Activated CD8-positive, alpha-beta T cell treated with anti-CD3 and anti-CD28 coated beads for 36 hours (primary cell): Measurements from ENCODE around the gene IQCE. TPM values are rescaled to one million over a fixed set of nuclear protein-coding genes. Genes with fewer than 3 reads are reported as not detected.

Source experiments
- ATAC-seq: fragments of 200-7000 bp; cut with Tn5 transposase; one replicate; pipeline ENCODE4 v1.10.0; 2021; ENCODE audit warnings: mild to moderate bottlenecking, moderate library complexity
- CTCF ChIA-PET: fragments of 350-600 bp; sonication (Branson Sonifier 250); formaldehyde crosslinking; loops from one replicate; lab custom pipeline; 2021; ENCODE audit warnings: antibody characterized with exemption; lab: Charles Lee
- POLR2A ChIA-PET: fragments of 350-600 bp; sonication (Branson Sonifier 250); formaldehyde crosslinking; loops from one replicate; lab custom pipeline; 2021; ENCODE audit warnings: antibody characterized with exemption; lab: Charles Lee
- DNase-seq: peaks from one replicate; pipeline ENCODE4 v3.0.0-alpha.2; 2020
- H3K27ac Mint-ChIP-seq: one replicate; pipeline ENCODE4 v1.8.0; 2021; ENCODE audit warnings: mild to moderate bottlenecking, mixed read lengths
- H3K27me3 Mint-ChIP-seq: one replicate; pipeline ENCODE4 v1.8.0; 2021; ENCODE audit warnings: mixed read lengths
- H3K36me3 Mint-ChIP-seq: one replicate; pipeline ENCODE4 v1.8.0; 2021; ENCODE audit warnings: low read depth, mixed read lengths
- H3K4me1 Mint-ChIP-seq: one replicate; pipeline ENCODE4 v1.8.0; 2021; ENCODE audit warnings: low read depth, mixed read lengths
- H3K4me3 Mint-ChIP-seq: one replicate; pipeline ENCODE4 v1.8.0; 2021; ENCODE audit warnings: mild to moderate bottlenecking, moderate library complexity, mixed read lengths
- H3K9me3 Mint-ChIP-seq: one replicate; pipeline ENCODE4 v1.8.0; 2021; ENCODE audit warnings: mixed read lengths
- intact Hi-C: fragments of 100-400 bp; cut with micrococcal nuclease; formaldehyde crosslinking; loops from one replicate; pipeline ENCODE4 v1.10.0; 2022
- total RNA-seq, 2 experiments: library from RNA; stranded (reverse); gene quantifications; one replicate each; pipeline ENCODE4 v1.2.3, GENCODE V29; 2021
- TF ChIP-seq, protein P1 (sequence below): fragments of 200-600 bp; IDR thresholded peaks from one replicate; pipeline ENCODE4 v1.8.0; 2022; ENCODE audit warnings: antibody characterized with exemption, mild to moderate bottlenecking

The IQCE gene
- total RNA-seq, 2 experiments from 2014 or later: 4.0 to 4.3 TPM

DNA sequence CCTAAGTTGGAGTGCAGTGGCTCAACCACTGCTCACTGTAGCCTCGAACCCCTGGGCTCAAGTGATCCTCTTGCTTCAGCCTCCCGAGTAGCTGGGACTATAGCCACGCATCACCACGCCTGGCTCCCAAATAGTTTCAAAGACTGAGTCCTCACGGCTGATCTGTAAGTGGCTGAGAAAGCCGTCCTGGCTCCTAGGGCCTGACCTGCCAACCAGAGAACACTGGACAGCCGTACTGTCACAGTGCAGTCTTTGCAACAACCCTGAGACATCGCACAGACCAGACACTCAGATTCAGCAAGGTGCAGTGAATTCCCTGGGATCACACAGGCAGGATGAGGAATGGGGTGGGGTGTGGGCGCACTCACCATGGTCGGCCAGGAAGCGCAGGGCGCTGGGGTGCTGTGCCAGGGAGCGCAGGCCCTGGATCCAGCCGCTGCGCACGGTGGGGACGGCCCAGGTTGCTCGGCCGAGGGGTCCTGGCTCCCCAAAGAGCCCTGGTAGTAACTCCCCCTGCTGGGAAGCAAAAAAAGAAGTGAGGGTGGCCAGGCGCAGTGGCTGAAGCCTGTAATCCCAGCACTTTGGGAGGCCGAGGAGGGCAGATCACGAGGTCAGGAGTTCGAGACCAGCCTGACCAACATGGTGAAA lies 14.1 kb upstream of the IQCE start:
- Mint-ChIP-seq H3K4me1 (peaks cover 4% of the 10 kb centered on the region), H3K27ac (no peak overlapping the region), H3K9me3 (no peaks in the 10 kb centered on the region), H3K27me3 (no peaks in the 10 kb centered on the region), H3K36me3 (peaks cover 24% of the 10 kb centered on the region), H3K4me3 (no peak overlapping the region)
- ATAC-seq (no peak), DNase-seq (no peak)
- intact Hi-C loops: no loop called here
- TF ChIP-seq, protein P1, sequence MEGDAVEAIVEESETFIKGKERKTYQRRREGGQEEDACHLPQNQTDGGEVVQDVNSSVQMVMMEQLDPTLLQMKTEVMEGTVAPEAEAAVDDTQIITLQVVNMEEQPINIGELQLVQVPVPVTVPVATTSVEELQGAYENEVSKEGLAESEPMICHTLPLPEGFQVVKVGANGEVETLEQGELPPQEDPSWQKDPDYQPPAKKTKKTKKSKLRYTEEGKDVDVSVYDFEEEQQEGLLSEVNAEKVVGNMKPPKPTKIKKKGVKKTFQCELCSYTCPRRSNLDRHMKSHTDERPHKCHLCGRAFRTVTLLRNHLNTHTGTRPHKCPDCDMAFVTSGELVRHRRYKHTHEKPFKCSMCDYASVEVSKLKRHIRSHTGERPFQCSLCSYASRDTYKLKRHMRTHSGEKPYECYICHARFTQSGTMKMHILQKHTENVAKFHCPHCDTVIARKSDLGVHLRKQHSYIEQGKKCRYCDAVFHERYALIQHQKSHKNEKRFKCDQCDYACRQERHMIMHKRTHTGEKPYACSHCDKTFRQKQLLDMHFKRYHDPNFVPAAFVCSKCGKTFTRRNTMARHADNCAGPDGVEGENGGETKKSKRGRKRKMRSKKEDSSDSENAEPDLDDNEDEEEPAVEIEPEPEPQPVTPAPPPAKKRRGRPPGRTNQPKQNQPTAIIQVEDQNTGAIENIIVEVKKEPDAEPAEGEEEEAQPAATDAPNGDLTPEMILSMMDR: no peak
- POLR2A ChIA-PET: interaction anchor here (1.2 kb wide), 1 partner anchor 169 kb away, joined by 3 read pairs; no protein-coding TSS in a partner anchor
- CTCF ChIA-PET: no interaction called here

DNA sequence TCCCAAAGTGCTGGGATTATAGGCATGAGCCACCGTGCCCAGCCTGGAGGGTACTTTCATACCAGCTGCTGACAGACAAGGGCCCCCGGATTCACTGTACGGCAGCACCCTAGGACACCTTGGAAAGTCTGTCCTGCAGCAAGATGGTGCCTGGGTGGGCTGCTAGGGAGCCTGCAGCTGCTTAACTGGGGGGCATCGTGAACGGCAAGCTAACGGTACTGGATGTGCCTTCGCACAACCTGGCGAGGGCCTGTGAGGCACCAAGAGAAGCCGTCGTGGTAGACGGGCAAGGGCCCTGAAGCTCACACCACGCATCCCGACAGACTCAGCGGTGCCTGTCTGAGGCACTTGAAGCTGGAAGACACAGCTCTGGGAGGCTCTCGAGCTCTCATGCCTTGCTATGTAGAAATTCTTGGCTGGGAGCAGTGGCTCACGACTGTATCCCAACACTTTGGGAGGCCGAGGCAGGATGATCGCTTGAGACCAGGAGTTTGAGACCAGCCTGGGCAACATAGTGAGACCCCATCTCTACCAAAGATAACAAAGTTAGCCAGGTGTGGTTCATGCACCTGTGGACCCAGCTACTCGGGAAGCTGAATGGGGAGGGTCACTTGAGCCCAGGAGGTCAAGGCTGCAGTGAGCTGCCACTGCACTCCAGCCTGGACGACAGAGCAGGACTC lies 12.9 kb upstream of the IQCE start:
- peaks cover 8% of the 10 kb centered on the region for H3K4me1 Mint-ChIP-seq
- no peak overlapping the region for H3K27ac Mint-ChIP-seq
- no peak for DNase-seq
- H3K27me3 Mint-ChIP-seq: no peaks in the 10 kb centered on the region
- H3K4me3 Mint-ChIP-seq: no peak overlapping the region
- ChIA-PET POLR2A (interaction anchor here (1.2 kb wide), 1 partner anchor 168 kb away, joined by 3 read pairs; no protein-coding TSS in a partner anchor), CTCF (interaction anchor here (1.0 kb wide), 1 partner anchor 63 kb away, joined by 4 read pairs; no protein-coding TSS in a partner anchor)
- intact Hi-C loops: no loop called here
- no peak for ATAC-seq
- H3K9me3 Mint-ChIP-seq: no peaks in the 10 kb centered on the region
- H3K36me3 Mint-ChIP-seq: peaks cover 30% of the 10 kb centered on the region
- TF ChIP-seq, protein P1: no peak

DNA sequence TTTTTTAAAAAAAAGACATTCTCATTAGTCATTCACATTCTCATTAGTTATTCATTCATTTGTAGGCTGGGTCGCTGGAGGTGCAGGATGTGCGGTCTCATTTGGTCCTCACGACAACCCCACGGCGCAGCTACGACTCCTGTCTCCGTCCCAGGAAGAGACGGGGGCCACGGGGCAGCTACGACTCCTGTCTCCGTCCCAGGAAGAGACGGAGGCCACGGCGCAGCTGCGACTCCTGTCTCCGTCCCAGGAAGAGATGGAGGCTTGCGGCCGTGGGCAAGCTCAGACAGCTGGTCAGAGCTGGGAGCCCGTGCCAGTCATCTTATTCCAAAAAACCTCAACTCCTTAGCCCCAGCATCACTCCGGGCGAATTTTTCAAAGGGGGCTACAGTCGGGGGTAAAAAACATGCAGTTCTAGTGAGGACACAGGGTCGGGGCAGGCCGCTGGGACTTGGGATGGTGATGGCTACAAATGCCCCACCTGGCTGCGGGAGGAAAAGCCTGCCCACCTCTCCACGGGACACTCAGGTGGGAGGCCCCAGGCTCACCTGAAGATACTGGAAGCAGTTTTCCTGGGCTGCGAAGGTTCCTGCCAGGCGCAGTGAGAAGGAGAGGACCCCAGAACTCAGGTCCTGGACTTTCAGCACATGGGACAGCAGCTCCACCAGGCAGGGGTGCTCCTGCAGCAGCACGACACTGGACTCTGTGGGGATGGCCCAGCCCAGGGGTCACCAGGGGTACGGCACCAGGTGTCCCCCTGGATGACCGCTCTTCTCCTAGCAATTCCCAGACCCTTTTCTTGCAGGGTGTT lies 11.8 kb upstream of the IQCE start:
- Mint-ChIP-seq H3K27ac (no peak overlapping the region), H3K27me3 (no peaks in the 10 kb centered on the region), H3K4me1 (peaks cover 11% of the 10 kb centered on the region), H3K36me3 (peaks cover 34% of the 10 kb centered on the region), H3K4me3 (no peak overlapping the region), H3K9me3 (no peaks in the 10 kb centered on the region)
- ATAC-seq (no peak), DNase-seq (no peak)
- TF ChIP-seq, protein P1: no peak
- intact Hi-C loops: no loop called here
- ChIA-PET CTCF (interaction anchor here (1.3 to 1.7 kb wide), 2 partner anchors 13 to 163 kb away, joined by 3 to 4 read pairs; no protein-coding TSS in a partner anchor), POLR2A (interaction anchor here (1.9 kb wide), 1 partner anchor 12 kb away, joined by 7 read pairs; the partner anchor contains the start of gene IQCE)

DNA sequence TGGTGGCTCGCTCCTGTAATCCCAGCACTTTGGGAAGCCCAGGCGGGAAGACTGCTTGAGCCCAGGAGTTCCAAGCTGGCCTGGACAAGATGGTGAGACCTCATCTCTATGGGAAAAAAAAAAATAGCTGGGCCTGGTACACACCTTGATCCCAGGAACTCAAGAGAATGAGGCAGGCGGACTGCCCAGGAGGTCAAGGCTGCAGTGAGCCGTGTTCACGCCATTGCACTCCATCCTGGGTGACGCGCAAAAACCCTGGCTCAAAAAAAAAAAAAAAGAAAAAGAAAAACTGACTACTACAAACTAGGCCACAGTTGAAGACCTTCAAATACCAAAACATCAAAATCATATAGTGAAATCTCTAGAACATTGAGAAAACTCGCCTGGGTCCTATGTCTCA lies 7.4 kb upstream of the IQCE start:
- TF ChIP-seq, protein P1: no peak
- ChIA-PET POLR2A (interaction anchor here (1.0 kb wide), 1 partner anchor 11 kb away, joined by 3 read pairs; no protein-coding TSS in a partner anchor), CTCF (interaction anchor here (1.1 kb wide), 1 partner anchor 82 kb away, joined by 4 read pairs; no protein-coding TSS in a partner anchor)
- Mint-ChIP-seq H3K9me3 (no peaks in the 10 kb centered on the region), H3K4me1 (peaks cover 28% of the 10 kb centered on the region), H3K27ac (no peak overlapping the region), H3K4me3 (no peak overlapping the region), H3K27me3 (no peaks in the 10 kb centered on the region), H3K36me3 (peaks cover 39% of the 10 kb centered on the region)
- ATAC-seq (no peak), DNase-seq (no peak)
- intact Hi-C loops: loop anchor here (10.0 kb wide), 1 partner anchor 83 kb away; the partner anchor contains the start of gene TTYH3
